GM12873 (cell line): Measurements from ENCODE around the gene FAM124B.

ENCODE experiments used
- CTCF ChIP-seq: IDR thresholded peaks from 2 replicates; pipeline ENCODE4 v1.5.1; 2012; ENCODE audit warnings: low read depth, mild to moderate bottlenecking, moderate library complexity, low read length, control low read depth; ENCODE audit not compliant: insufficient read depth; ENCODE audit errors: missing control alignments

FAM124B gene

GRCh38 chr2:224363281-224363680 lies 38.6 kb downstream of the FAM124B start:
- TF ChIP-seq CTCF: no peak

GRCh38 chr2:224362094-224362493 lies 39.8 kb downstream of the FAM124B start:
- TF ChIP-seq CTCF: no peak

DNA sequence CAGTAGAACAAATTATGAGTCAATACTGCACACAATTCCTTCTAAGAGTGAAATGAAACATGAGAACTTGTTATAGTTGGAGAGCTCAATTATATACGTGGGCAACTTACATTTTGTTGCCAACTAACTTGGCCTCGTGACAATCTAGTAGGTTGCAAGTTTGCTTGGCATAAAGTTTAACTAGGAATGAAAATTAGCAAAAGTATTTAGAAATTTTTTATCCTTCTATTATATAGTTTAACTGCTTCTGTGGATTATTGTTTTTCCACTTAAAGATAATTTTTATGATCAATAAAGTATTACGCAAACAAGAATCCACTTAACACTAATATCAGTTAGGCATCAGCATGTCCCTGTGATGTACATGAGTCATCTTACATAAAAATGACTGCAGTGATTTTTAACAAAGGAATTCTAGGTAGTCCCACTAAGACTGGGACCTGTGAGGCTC lies 41.1 kb downstream of the FAM124B start:
- no peak for TF ChIP-seq CTCF

DNA sequence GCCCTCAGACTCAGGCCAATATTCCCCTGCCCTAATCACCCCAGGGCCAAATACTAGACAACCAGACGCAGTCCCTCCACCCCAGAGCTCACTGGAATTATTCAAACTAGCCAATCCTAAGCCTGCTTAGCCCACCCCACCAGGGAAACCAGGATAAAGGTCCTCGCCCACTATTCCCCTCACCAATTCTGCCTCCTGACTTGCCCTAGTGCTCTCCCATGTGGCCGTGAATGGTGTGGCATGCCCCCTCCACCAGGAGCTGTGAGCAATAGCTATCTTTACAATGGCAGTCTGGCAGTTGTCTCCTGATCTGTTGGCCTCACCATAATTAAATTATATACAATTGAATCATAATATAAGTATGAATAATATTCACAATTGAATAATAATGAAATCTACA lies 42.3 kb downstream of the FAM124B start:
- peak; percentile 53 for TF ChIP-seq CTCF

- peak; percentile 68 for TF ChIP-seq CTCF
Observed at GRCh38 chr2:224357098-224357901, 44.6 kb downstream of the FAM124B start.

- TF ChIP-seq CTCF: no peak
Observed at GRCh38 chr2:224354632-224355211, 47.2 kb downstream of the FAM124B start.

DNA sequence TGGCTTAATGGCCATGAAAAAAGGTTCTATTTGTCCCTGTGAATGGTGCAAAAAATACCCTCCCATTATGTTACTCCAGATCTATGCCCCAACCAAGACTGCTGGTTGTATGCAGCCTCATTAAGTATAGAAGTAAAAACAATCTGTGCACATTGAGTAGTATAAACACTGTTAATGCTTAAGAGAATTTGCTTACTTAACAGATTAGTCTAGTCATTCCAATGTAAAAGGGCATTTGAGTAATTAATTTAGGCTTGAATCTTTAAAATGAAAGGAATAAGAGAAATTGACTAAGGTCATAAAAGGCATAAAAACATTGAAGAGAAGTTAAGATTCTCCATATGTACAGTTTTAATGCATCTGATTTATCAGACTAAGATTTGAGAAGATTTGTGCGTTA lies 51.2 kb downstream of the FAM124B start:
- no peak for TF ChIP-seq CTCF
